GM12892 (cell line): ENCODE data around the gene EPX.

Experiments used
- POLR2A ChIP-seq: IDR thresholded peaks from 2 replicates; pipeline ENCODE4 v1.6.1; 2011; ENCODE audit warnings: low read depth, low read length, control low read depth
- POLR2AphosphoS5 ChIP-seq: IDR thresholded peaks from 2 replicates; pipeline ENCODE4 v1.6.1; 2011; ENCODE audit warnings: low read depth, low read length, control low read depth
- TAF1 ChIP-seq: IDR thresholded peaks from 2 replicates; pipeline ENCODE4 v1.6.1; 2011; ENCODE audit warnings: low read depth, mild to moderate bottlenecking, control low read depth, low read length, borderline replicate concordance

- TF ChIP-seq TAF1 = no peak
- no peak for TF ChIP-seq POLR2A
- no peak for TF ChIP-seq POLR2AphosphoS5
Observed at GRCh38 chr17:58207451-58207850, 14.9 kb downstream of the EPX start.
